Measurements from ENCODE around the gene LRRC26.

Gene LRRC26

GRCh38 chr9:137165250-137165836 is 4.5 kb downstream of the LRRC26 start:
- Histone ChIP-seq H3K9me3 (ENCODE audit: control insufficient read depth, insufficient read depth, low read length) (no peaks in the 10 kb centered on the region), H3K27me3 (ENCODE audit: control insufficient read depth, insufficient read depth, low read length) (peaks cover 42% of the 10 kb centered on the region), H3K4me1 (ENCODE audit: control insufficient read depth, insufficient read depth, low read length) (peaks cover 13% of the 10 kb centered on the region), H3K36me3 (ENCODE audit: control insufficient read depth, insufficient read depth, low read length) (no peaks in the 10 kb centered on the region; the same call in 1 of the 2 replicates), H3K27ac (ENCODE audit: low read length) (no peak overlapping the region), H3K4me3 (ENCODE audit: low read length) (no peak overlapping the region)
- WGBS (ENCODE audit: insufficient coverage, insufficient read length) = no CpG with 5 or more reads among the region's 32 CpGs
- no peak for DNase-seq (ENCODE audit: low read depth, low spot score)

GRCh38 chr9:137164370-137165249 is 5.2 kb downstream of the LRRC26 start:
- WGBS (ENCODE audit: insufficient coverage, insufficient read length) = no CpG with 5 or more reads among the region's 34 CpGs
- H3K4me1 ChIP-seq (ENCODE audit: control insufficient read depth, insufficient read depth, low read length) = peaks cover 10% of the 10 kb centered on the region; the same call in 1 of the 2 replicates
- no peaks in the 10 kb centered on the region for H3K9me3 ChIP-seq (ENCODE audit: control insufficient read depth, insufficient read depth, low read length)
- no peak overlapping the region for H3K27ac ChIP-seq (ENCODE audit: low read length)
- DNase-seq (ENCODE audit: low read depth, low spot score) = no peak
- peaks cover 37% of the 10 kb centered on the region for H3K27me3 ChIP-seq (ENCODE audit: control insufficient read depth, insufficient read depth, low read length)
- H3K4me3 ChIP-seq (ENCODE audit: low read length) = no peak overlapping the region
- no peaks in the 10 kb centered on the region; the same call in 1 of the 2 replicates for H3K36me3 ChIP-seq (ENCODE audit: control insufficient read depth, insufficient read depth, low read length)

GRCh38 chr9:137163805-137164204 is 6.0 kb downstream of the LRRC26 start:
- Histone ChIP-seq H3K4me1 (ENCODE audit: control insufficient read depth, insufficient read depth, low read length) (peaks cover 10% of the 10 kb centered on the region; the same call in 1 of the 2 replicates), H3K4me3 (ENCODE audit: low read length) (no peak overlapping the region), H3K27ac (ENCODE audit: low read length) (no peak overlapping the region), H3K36me3 (ENCODE audit: control insufficient read depth, insufficient read depth, low read length) (no peaks in the 10 kb centered on the region; the same call in 1 of the 2 replicates), H3K27me3 (ENCODE audit: control insufficient read depth, insufficient read depth, low read length) (peaks cover 38% of the 10 kb centered on the region), H3K9me3 (ENCODE audit: control insufficient read depth, insufficient read depth, low read length) (no peaks in the 10 kb centered on the region)
- no CpG with 5 or more reads among the region's 22 CpGs for WGBS (ENCODE audit: insufficient coverage, insufficient read length)
- no peak for DNase-seq (ENCODE audit: low read depth, low spot score)

- DNase-seq (ENCODE audit: low read depth, low spot score) = no peak
Measured at GRCh38 chr9:137163365-137163715, 6.5 kb downstream of the LRRC26 start.

GRCh38 chr9:137162505-137163364 is 7.1 kb downstream of the LRRC26 start:
- Histone ChIP-seq H3K27ac (ENCODE audit: low read length) (no peak overlapping the region), H3K27me3 (ENCODE audit: control insufficient read depth, insufficient read depth, low read length) (peaks cover 38% of the 10 kb centered on the region), H3K9me3 (ENCODE audit: control insufficient read depth, insufficient read depth, low read length) (no peaks in the 10 kb centered on the region), H3K4me3 (ENCODE audit: low read length) (peak overlapping the region; percentile 30; the same call in 1 of the 2 replicates), H3K36me3 (ENCODE audit: control insufficient read depth, insufficient read depth, low read length) (no peaks in the 10 kb centered on the region; the same call in 1 of the 2 replicates), H3K4me1 (ENCODE audit: control insufficient read depth, insufficient read depth, low read length) (peaks cover 6% of the 10 kb centered on the region; the same call in 1 of the 2 replicates)
- no CpG with 5 or more reads among the region's 74 CpGs for WGBS (ENCODE audit: insufficient coverage, insufficient read length)
- no peak for DNase-seq (ENCODE audit: low read depth, low spot score)

More at GRCh38 chr9:137163365-137163715, 6.5 kb downstream of the LRRC26 start:
- WGBS (ENCODE audit: insufficient coverage, insufficient read length) = no CpG with 5 or more reads among the region's 26 CpGs
- Histone ChIP-seq H3K4me3 (ENCODE audit: low read length) (peak overlapping the region; percentile 30; the same call in 1 of the 2 replicates), H3K27ac (ENCODE audit: low read length) (no peak overlapping the region), H3K4me1 (ENCODE audit: control insufficient read depth, insufficient read depth, low read length) (peaks cover 8% of the 10 kb centered on the region; the same call in 1 of the 2 replicates), H3K36me3 (ENCODE audit: control insufficient read depth, insufficient read depth, low read length) (no peaks in the 10 kb centered on the region; the same call in 1 of the 2 replicates), H3K9me3 (ENCODE audit: control insufficient read depth, insufficient read depth, low read length) (no peaks in the 10 kb centered on the region), H3K27me3 (ENCODE audit: control insufficient read depth, insufficient read depth, low read length) (peaks cover 38% of the 10 kb centered on the region)

GRCh38 chr9:137161558-137162486 is 8.0 kb downstream of the LRRC26 start:
- Histone ChIP-seq H3K4me1 (ENCODE audit: control insufficient read depth, insufficient read depth, low read length) (peaks cover 8% of the 10 kb centered on the region; the same call in 1 of the 2 replicates), H3K4me3 (ENCODE audit: low read length) (peak overlapping the region; percentile 8; the same call in 1 of the 2 replicates), H3K27me3 (ENCODE audit: control insufficient read depth, insufficient read depth, low read length) (peaks cover 30% of the 10 kb centered on the region), H3K9me3 (ENCODE audit: control insufficient read depth, insufficient read depth, low read length) (no peaks in the 10 kb centered on the region), H3K36me3 (ENCODE audit: control insufficient read depth, insufficient read depth, low read length) (no peaks in the 10 kb centered on the region; the same call in 1 of the 2 replicates), H3K27ac (ENCODE audit: low read length) (no peak overlapping the region)
- no CpG with 5 or more reads among the region's 71 CpGs for WGBS (ENCODE audit: insufficient coverage, insufficient read length)
- DNase-seq (ENCODE audit: low read depth, low spot score) = no peak

- Histone ChIP-seq H3K27ac (ENCODE audit: low read length) (no peak overlapping the region), H3K36me3 (ENCODE audit: control insufficient read depth, insufficient read depth, low read length) (no peaks in the 10 kb centered on the region; the same call in 1 of the 2 replicates), H3K9me3 (ENCODE audit: control insufficient read depth, insufficient read depth, low read length) (no peaks in the 10 kb centered on the region), H3K27me3 (ENCODE audit: control insufficient read depth, insufficient read depth, low read length) (peaks cover 24% of the 10 kb centered on the region; the same call in 1 of the 2 replicates), H3K4me1 (ENCODE audit: control insufficient read depth, insufficient read depth, low read length) (peaks cover 10% of the 10 kb centered on the region; the same call in 1 of the 2 replicates), H3K4me3 (ENCODE audit: low read length) (peak overlapping the region; percentile 1; the same call in 1 of the 2 replicates)
- no CpG with 5 or more reads among the region's 56 CpGs for WGBS (ENCODE audit: insufficient coverage, insufficient read length)
- DNase-seq (ENCODE audit: low read depth, low spot score) = no peak
Measured at GRCh38 chr9:137160716-137161557, 8.9 kb downstream of the LRRC26 start.

- Histone ChIP-seq H3K9me3 (ENCODE audit: control insufficient read depth, insufficient read depth, low read length) (no peaks in the 10 kb centered on the region), H3K27me3 (ENCODE audit: control insufficient read depth, insufficient read depth, low read length) (peaks cover 28% of the 10 kb centered on the region; the same call in 1 of the 2 replicates), H3K4me1 (ENCODE audit: control insufficient read depth, insufficient read depth, low read length) (peaks cover 10% of the 10 kb centered on the region; the same call in 1 of the 2 replicates), H3K4me3 (ENCODE audit: low read length) (no peak overlapping the region), H3K36me3 (ENCODE audit: control insufficient read depth, insufficient read depth, low read length) (no peaks in the 10 kb centered on the region; the same call in 1 of the 2 replicates), H3K27ac (ENCODE audit: low read length) (no peak overlapping the region)
- no CpG with 5 or more reads among the region's 17 CpGs for WGBS (ENCODE audit: insufficient coverage, insufficient read length)
- DNase-seq (ENCODE audit: low read depth, low spot score) = no peak
Measured at GRCh38 chr9:137160054-137160425, 9.8 kb downstream of the LRRC26 start.

Measured in iPS DF 6.9 (cell line).